NCI-H748 treated with DMSO at 0.1 percent for 48 hours (cell line): ENCODE results near the gene SORL1-AS1.
"Not testable (repeated sequence)": the region's sequence is repeated elsewhere in the genome, so short reads cannot be mapped to it uniquely, and the experiment has no call there.

Source experiments
- DNase-seq: peaks from one replicate; lab custom pipeline; 2025; lab: John Stamatoyannopoulos, UW

The SORL1-AS1 gene

GRCh38 chr11:121426476-121427399 lies 26.0 kb downstream of the SORL1-AS1 start:
- no peak for DNase-seq

- no peak for DNase-seq
Observed at GRCh38 chr11:121425828-121426227, 26.9 kb downstream of the SORL1-AS1 start.

DNA sequence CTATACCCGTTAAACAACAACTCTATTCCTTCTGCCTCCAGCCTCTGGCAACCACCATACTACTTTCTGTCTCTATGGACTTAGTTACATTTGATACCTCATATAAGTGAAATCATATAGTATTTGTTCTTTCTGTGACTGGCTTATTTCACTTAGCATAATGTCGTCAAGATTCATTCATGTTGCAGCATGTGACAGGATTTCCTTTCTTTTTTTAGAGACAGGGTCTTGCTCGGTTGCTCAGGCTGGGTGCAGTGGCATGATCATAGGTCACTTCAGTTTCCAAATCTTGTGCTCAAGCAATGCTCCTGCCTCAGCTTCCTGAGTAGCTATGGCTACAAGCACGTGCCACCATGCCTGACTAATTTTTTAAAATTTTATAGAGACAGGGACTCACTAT lies 30.1 kb downstream of the SORL1-AS1 start:
- DNase-seq, result no peak

DNA sequence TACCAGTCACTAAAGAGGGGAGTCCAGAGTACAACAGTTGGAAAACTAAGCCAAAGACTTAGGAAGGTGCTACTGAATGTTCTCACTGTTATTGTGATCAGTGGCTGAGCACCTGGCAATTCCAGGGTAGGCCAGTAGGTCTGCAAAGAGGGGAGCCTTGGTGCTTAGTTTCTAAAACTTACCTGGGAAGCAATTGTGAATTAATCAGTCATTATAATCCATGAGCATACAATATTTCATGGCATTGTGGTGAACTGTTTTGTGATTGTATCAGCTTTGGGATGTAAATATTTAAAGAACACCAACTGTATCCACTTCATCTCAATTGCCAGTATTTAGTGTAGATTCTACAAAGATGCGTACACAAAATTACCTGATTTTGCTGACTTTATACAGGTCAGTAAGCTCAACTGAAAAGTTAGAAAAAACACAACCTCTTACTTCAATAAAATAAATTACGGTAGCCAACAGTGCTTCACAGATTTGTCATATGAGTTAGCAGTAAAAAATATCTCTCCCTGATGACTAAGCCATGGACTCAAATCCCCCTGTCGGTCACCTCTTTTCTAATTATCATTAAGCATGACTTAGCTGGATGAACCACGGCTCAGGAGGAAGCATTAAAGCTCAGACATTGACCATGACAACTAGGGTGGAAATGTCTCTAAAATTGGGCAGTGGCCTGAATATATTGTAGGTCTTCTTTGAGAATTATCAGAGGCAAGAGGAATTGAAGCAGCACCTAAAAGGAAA lies 31.4 kb downstream of the SORL1-AS1 start:
- no peak for DNase-seq

DNA sequence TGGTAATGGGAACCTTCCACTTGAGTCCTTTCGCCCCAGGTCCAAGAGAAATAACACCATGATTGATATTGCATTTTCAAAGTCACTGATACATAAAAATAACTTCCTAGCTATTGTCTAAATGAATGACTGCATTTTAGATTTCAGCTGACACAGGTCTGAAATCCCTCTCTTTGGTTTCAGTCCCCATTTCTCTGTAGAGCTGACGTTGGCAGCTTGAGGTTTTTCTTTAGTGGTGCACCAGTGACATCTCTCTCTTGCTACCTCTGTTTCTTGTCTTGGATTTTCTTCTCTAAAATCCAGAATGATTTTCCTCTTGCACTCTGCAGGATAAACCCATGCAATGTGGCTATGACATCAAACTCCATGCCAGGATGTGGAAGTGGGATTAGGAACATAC lies 32.4 kb downstream of the SORL1-AS1 start:
- DNase-seq, result no peak

DNA sequence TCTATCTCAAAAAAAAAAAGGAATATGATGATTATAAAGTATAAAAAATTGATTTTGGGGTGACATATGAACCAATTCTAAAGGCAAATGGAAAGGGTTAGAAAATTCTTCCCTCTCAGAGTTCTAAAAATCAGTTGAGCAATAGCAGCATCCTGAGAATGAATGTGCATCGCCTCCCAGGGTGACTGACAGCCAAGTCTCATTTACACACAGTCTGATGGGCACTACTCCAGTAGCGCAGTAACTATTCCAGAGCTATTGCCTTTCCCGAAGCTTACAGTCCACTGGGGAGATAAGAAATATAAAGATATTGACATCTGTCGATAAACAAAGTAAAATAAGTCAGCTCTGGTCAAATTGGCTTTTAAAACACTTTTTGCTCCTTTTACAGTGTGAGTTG lies 32.9 kb downstream of the SORL1-AS1 start:
- DNase-seq, result no peak

- no peak for DNase-seq
Observed at GRCh38 chr11:121418625-121419114, 34.1 kb downstream of the SORL1-AS1 start.

- DNase-seq, result no peak
Observed at GRCh38 chr11:121417607-121418006, 35.2 kb downstream of the SORL1-AS1 start.

- DNase-seq, result no peak
Observed at GRCh38 chr11:121417055-121417551, 35.7 kb downstream of the SORL1-AS1 start.

GRCh38 chr11:121415856-121416255 lies 36.9 kb downstream of the SORL1-AS1 start:
- DNase-seq, result no peak

DNA sequence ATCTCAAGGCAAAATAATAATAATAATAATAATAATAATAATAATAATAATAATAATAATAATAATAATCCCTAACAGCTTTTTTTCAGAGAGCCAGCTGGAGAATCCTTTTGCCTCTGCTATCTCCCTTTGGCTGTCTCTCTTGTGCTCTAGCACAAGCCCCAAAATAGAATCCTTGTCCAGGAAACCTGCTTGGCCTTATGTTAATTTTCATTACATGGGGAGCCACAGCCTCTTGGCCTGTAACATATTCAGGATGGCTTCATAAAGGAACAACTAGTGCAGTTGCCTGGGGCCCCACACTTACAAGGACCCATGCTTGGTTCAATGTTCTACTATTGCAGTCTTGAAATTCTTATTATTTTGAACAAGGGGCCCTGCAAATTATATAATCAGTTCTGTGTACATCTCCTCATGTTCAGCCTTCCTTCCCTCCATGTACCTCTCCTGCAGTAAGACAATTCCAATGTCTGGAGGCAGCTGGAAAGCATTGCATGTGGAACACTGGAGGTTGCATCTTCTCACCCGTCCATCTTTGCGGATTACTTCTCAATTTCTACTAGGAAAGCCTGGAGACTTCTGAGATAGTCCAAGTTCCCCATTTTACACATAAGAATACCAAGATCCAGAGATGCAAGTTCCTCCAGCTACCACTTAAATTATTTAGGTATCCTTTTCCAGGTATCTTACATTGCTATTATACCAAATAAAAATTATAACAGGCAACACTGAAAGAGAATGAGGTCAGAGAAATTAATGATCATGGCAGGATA lies 38.4 kb downstream of the SORL1-AS1 start:
- no peak for DNase-seq

DNA sequence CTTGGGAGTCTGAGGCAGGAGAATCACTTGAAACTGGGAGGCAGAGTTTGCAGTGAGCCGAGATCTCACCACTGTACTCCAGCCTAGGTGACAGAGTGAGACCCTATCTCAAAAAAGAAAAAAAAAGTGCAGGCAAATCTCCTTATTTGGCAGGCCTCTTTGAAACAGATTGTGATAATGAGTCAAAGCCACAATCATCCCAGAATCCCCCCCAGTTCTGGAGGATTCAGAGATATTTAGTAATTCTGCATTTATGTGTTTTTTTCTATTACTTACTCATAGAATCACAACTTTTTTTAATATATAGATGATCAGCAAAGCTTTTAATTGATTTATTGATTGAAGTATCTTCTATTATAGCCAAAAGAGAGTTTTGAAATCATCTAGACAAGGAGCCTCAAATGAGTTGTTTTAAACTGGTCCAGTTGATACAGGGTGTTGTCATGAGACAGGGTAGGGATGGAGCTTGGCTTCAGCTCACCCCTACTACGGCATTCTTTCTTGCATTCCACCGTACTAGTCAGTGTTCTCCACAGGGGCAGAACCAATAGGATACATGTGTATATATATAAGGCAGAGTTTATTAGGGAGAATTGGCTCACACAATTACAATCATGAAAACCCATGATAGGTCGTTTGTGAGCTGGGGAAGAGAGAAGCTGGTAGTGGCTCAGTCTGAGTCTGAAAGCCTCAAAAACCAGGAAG lies 39.9 kb downstream of the SORL1-AS1 start:
- no peak for DNase-seq

- no peak for DNase-seq
Observed at GRCh38 chr11:121412000-121412587, 40.7 kb downstream of the SORL1-AS1 start.

DNA sequence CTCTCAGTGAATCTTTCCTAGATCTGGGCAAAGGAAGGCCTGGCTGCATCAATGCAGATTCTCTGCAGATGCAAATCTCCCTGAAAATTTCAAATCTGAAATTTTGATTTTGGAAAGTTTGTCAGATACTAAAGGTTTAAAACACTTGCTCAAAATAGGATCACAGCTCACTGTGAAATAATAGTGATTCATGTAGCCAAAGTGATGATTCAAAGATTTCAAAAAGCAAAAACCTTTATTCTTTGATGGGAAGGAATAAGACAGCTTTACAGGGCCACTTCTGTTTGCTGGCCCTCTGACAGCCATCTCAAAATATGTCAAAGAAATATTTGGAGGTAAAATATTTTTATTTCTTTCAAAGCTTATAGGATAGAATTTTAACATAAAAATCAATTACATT lies 41.4 kb downstream of the SORL1-AS1 start:
- not testable (repeated sequence) for DNase-seq

- DNase-seq, result not testable (repeated sequence)
Observed at GRCh38 chr11:121410041-121410440, 42.7 kb downstream of the SORL1-AS1 start.

GRCh38 chr11:121408830-121409229 lies 43.9 kb downstream of the SORL1-AS1 start:
- no peak for DNase-seq

DNA sequence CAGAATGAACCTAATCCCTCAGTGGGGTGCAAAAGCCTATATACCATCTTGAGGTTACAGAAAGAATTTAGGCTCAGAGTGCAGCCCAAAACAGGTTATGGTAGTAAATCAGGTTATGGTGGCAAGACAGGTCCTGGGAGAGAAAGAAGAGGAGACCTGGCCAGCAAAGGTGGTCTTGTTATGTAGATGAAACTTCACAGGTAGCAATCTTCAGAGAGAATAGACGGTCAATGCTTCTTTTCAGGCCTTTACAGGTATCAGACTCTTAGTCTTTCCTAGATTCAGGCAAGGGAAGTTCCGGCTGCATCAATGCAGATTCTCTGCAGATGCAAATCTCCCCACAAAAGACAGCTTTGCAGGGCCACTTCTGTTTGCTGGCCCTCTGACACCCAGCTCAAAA lies 46.5 kb downstream of the SORL1-AS1 start:
- no peak for DNase-seq

DNA sequence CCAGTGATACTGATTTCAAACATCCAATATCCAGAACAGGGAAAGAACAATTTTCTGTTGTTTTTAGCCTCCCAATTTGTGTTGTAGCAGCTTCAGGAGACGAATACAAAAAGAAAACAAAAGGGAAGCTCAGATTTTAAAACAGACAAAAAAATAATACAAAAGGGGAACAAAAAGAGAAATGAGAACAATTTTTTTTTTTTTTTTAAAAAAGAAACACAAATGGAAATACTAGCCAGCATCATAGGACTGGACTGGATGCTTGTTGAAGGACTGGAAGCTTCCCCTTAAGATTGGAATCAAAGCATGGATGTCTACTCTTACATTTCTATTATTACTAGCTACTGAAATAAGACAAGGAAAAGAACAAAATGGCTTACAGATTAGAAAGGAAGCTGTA lies 47.1 kb downstream of the SORL1-AS1 start:
- no peak for DNase-seq

GRCh38 chr11:121394785-121395184 lies 58.0 kb downstream of the SORL1-AS1 start:
- no peak for DNase-seq

- no peak for DNase-seq
Observed at GRCh38 chr11:121393855-121394254, 58.9 kb downstream of the SORL1-AS1 start.

- DNase-seq, result no peak
Observed at GRCh38 chr11:121391914-121392313, 60.9 kb downstream of the SORL1-AS1 start.
